Activated naive CD8-positive, alpha-beta T cell treated with anti-CD3 and anti-CD28 coated beads, Interleukin-2, amount 10 ng/mL, durations not matched to agents 7 days and 5 days (primary cell): ENCODE data around the gene RSL1D1. TPM values are rescaled to one million over a fixed set of nuclear protein-coding genes. Genes with fewer than 3 reads are reported as not detected.

Experiments
- ATAC-seq: fragments of 150-1000 bp; cut with Tn5 transposase; one replicate; pipeline ENCODE4 v1.10.0; 2021; ENCODE audit warnings: low read depth, moderate library complexity
- POLR2A ChIA-PET: fragments of 350-600 bp; sonication (Branson Sonifier 250); formaldehyde crosslinking; loops from one replicate; lab custom pipeline; 2021; ENCODE audit warnings: antibody characterized with exemption; lab: Charles Lee
- DNase-seq: peaks from one replicate; pipeline ENCODE4 v3.0.0; 2021
- H3K27ac Mint-ChIP-seq: one replicate; pipeline ENCODE4 v1.8.0; 2022; ENCODE audit warnings: mild to moderate bottlenecking, mixed read lengths
- H3K27me3 Mint-ChIP-seq: one replicate; pipeline ENCODE4 v1.8.0; 2022; ENCODE audit warnings: mild to moderate bottlenecking, moderate library complexity, mixed read lengths
- H3K36me3 Mint-ChIP-seq: one replicate; pipeline ENCODE4 v1.8.0; 2021; ENCODE audit warnings: mild to moderate bottlenecking, mixed read lengths
- H3K4me1 Mint-ChIP-seq: one replicate; pipeline ENCODE4 v1.8.0; 2021; ENCODE audit warnings: mixed read lengths
- H3K4me3 Mint-ChIP-seq: one replicate; pipeline ENCODE4 v1.8.0; 2022; ENCODE audit warnings: mild to moderate bottlenecking, moderate library complexity, mixed read lengths
- H3K9me3 Mint-ChIP-seq: one replicate; pipeline ENCODE4 v1.8.0; 2021; ENCODE audit warnings: mixed read lengths
- total RNA-seq, 2 experiments: library from RNA; stranded (reverse); gene quantifications; one replicate each; pipeline ENCODE4 v1.2.3, GENCODE V29; 2021

The RSL1D1 gene
- total RNA-seq, 2 experiments from 2014 or later = 159 to 165 TPM

DNA sequence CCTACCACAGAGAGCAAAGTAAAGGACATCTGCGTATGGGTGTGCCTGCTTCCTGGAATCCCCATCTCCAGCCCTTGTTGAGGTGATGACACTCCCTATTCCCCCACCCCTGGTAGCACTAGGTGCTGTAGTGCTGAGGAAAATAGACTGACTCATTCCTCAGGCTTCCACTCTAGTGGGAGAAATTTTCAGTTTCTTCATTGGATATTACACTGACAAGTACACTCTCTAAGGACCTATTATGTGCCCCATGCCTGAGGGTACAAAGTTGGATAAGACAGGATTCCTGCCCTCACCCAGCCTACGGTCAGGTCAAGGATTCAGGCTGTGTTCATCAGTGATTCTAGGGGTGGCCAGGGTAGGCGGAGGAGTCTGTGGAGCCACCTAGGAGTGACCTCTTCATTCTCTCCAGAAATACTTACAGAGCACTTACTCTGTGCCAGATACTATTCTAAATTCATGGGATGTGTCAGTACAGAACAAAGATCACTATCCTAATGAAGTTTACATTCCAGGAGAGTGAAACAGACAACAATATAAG, 49.8 kb downstream of the RSL1D1 start:
- Mint-ChIP-seq H3K27me3 (peaks cover 2% of the 10 kb centered on the region), H3K4me1 (peaks cover 32% of the 10 kb centered on the region), H3K27ac (no peak overlapping the region), H3K9me3 (no peaks in the 10 kb centered on the region), H3K4me3 (no peak overlapping the region), H3K36me3 (peaks cover 4% of the 10 kb centered on the region)
- no peak for DNase-seq
- no peak for ATAC-seq
- POLR2A ChIA-PET = no interaction called here

DNA sequence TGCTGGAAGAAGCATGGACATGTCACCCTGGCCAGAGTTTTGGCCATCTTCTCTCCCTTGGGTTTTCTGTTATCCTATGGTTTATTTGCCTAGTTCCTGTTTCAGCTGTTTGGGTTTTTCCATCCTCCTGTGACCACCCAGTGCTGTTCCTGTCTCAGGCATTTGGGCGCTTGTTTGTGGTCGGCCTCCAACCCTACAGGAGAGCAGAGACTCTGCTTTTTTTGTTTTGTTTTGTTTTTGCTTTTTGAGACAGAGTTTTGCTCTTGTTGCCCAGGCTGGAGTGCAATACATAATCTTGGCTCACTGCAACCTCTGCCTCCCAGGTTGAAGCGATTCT, 51.0 kb downstream of the RSL1D1 start:
- Mint-ChIP-seq H3K9me3 (no peaks in the 10 kb centered on the region), H3K4me3 (peak overlapping the region; percentile 91), H3K4me1 (peaks cover 39% of the 10 kb centered on the region), H3K36me3 (peaks cover 8% of the 10 kb centered on the region), H3K27me3 (peaks cover 2% of the 10 kb centered on the region), H3K27ac (peak overlapping the region; percentile 44)
- DNase-seq (no peak), ATAC-seq (no peak)
- POLR2A ChIA-PET = interaction anchor here (0.7 kb wide), 1 partner anchor 16 kb away, joined by 4 read pairs; no protein-coding TSS in a partner anchor

- peaks cover 12% of the 10 kb centered on the region for H3K36me3 Mint-ChIP-seq
- H3K27me3 Mint-ChIP-seq = peaks cover 2% of the 10 kb centered on the region
- DNase-seq (no peak), ATAC-seq (no peak)
- H3K4me3 Mint-ChIP-seq = peak overlapping the region; percentile 91
- POLR2A ChIA-PET = interaction anchor here (0.7 to 3.4 kb wide), 2 partner anchors 15 to 57 kb away, joined by 4 to 36 read pairs; partner anchors contain the start of gene TXNDC11
- no peaks in the 10 kb centered on the region for H3K9me3 Mint-ChIP-seq
- peak overlapping the region; percentile 44 for H3K27ac Mint-ChIP-seq
- H3K4me1 Mint-ChIP-seq = peaks cover 45% of the 10 kb centered on the region
These were observed 51.6 kb downstream of the RSL1D1 start for GRCh38 chr16:11799509-11800381.

DNA sequence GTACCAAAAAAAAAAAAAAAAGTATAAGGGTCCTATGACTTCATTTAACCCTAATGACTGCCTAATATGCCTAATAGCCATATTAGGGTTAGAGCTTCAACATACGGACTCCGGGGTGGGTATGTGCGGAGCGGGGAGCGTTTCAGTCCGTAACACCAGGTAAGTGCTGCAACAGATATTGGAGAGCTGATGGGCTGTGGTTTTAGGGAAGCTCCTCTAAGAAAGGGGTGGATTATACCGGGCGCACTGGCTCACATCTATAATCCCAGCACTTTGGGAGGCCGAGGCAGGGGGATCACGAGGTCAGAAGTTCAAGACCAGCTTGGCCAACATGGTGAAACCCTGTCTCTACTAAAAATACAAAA, 52.3 kb downstream of the RSL1D1 start:
- H3K4me1 Mint-ChIP-seq = peaks cover 51% of the 10 kb centered on the region
- no peaks in the 10 kb centered on the region for H3K27me3 Mint-ChIP-seq
- peaks cover 15% of the 10 kb centered on the region for H3K36me3 Mint-ChIP-seq
- DNase-seq = no peak
- ATAC-seq = no peak
- H3K4me3 Mint-ChIP-seq = peak overlapping the region; percentile 91
- POLR2A ChIA-PET = interaction anchor here (0.5 to 3.4 kb wide), 8 partner anchors 11 to 435 kb away, joined by 3 to 36 read pairs (median 5); partner anchors contain the start of genes LITAF and TXNDC11
- H3K27ac Mint-ChIP-seq = peak overlapping the region; percentile 90
- no peaks in the 10 kb centered on the region for H3K9me3 Mint-ChIP-seq

GRCh38 chr16:11797957-11798299, 53.4 kb downstream of the RSL1D1 start:
- Mint-ChIP-seq H3K4me3 (peak overlapping the region; percentile 91), H3K27me3 (no peaks in the 10 kb centered on the region), H3K9me3 (no peaks in the 10 kb centered on the region), H3K36me3 (peaks cover 15% of the 10 kb centered on the region), H3K4me1 (peaks cover 58% of the 10 kb centered on the region), H3K27ac (peak overlapping the region; percentile 90)
- ATAC-seq (no peak), DNase-seq (no peak)
- POLR2A ChIA-PET = interaction anchor here (0.7 to 3.5 kb wide), 14 partner anchors 11 to 282 kb away, joined by 3 to 36 read pairs (median 5); partner anchors contain the start of genes GSPT1, LITAF, RSL1D1 and SNX29

DNA sequence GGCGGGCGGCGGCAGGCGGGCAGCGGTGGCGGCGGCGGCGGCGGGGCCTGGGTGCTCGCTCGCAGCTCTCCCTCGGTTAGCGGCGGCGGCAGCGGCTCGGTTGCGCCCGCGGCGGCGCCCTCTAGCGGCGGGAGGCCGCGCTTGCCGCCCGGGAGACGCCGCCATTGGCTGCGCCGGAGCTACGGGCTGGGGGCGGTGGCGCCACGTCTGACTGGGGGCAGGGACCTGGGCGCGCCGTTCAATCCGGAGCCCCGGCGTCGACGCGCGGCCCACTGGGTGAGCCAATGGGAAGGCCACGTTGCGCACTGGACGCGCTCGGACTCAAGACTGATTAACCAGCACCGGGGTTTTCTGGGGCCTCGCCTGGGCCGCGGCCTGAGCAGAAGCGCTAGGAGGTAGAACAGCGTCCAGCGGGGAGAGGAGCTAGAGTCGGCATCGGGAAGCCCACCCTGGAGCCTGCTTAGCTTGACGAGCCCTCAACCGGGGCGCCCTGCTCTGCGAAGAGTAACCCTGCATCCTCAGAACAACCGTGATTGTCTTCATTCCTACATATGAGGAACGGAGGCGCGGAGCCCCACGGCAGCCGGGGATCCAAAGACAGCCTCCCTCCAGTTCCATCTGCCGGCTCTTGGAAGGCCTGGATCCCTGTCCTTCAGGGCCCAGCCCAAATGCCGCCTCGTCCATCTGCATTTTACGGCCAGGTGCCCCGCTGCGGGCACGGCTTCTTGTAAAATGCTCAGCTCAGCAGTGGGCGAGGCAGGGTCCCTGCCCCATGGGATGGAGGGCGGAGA, 54.0 kb downstream of the RSL1D1 start, which contains the start of gene ZC3H7A:
Gene ZC3H7A (minus strand): TSS at position 93 of the 791 bp plus-strand sequence. CDS start 14,904 bp downstream, outside the sequence.
- Mint-ChIP-seq H3K9me3 (no peaks in the 10 kb centered on the region), H3K4me1 (peaks cover 63% of the 10 kb centered on the region), H3K4me3 (peak within 1 kb of the TSS; percentile 91), H3K27ac (peak within 1 kb of the TSS; percentile 90), H3K36me3 (peaks cover 18% of the 10 kb centered on the region), H3K27me3 (no peaks in the 10 kb centered on the region)
- ATAC-seq (peak; percentile 99), DNase-seq (peak; percentile 98)
- POLR2A ChIA-PET = interaction anchor here (0.8 to 3.5 kb wide), 18 partner anchors 10 to 283 kb away, joined by 3 to 36 read pairs (median 4); partner anchors contain the start of genes GSPT1, LITAF, RSL1D1 and SNX29

GRCh38 chr16:11796227-11797165, 54.8 kb downstream of the RSL1D1 start:
- Mint-ChIP-seq H3K4me1 (peaks cover 63% of the 10 kb centered on the region), H3K9me3 (no peaks in the 10 kb centered on the region), H3K36me3 (peaks cover 18% of the 10 kb centered on the region), H3K4me3 (peak overlapping the region; percentile 89), H3K27ac (peak overlapping the region; percentile 88), H3K27me3 (no peaks in the 10 kb centered on the region)
- peak; percentile 0 for ATAC-seq
- POLR2A ChIA-PET = interaction anchor here (0.8 to 3.5 kb wide), 15 partner anchors 9 to 284 kb away, joined by 3 to 36 read pairs (median 4); partner anchors contain the start of genes GSPT1, LITAF, RSL1D1 and TXNDC11
- DNase-seq = peak; percentile 54

- DNase-seq = no peak
- Mint-ChIP-seq H3K27ac (peak overlapping the region; percentile 88), H3K9me3 (no peaks in the 10 kb centered on the region), H3K4me3 (peak overlapping the region; percentile 89), H3K27me3 (no peaks in the 10 kb centered on the region), H3K36me3 (peaks cover 23% of the 10 kb centered on the region), H3K4me1 (peaks cover 68% of the 10 kb centered on the region)
- no peak for ATAC-seq
- POLR2A ChIA-PET = interaction anchor here (1.2 to 3.5 kb wide), 4 partner anchors 9 to 54 kb away, joined by 3 to 36 read pairs (median 12); partner anchors contain the start of gene TXNDC11
These were observed 55.5 kb downstream of the RSL1D1 start for GRCh38 chr16:11795887-11796226.

- Mint-ChIP-seq H3K9me3 (no peaks in the 10 kb centered on the region), H3K4me3 (peak overlapping the region; percentile 89), H3K27ac (peak overlapping the region; percentile 88), H3K36me3 (peaks cover 24% of the 10 kb centered on the region), H3K27me3 (no peaks in the 10 kb centered on the region), H3K4me1 (peaks cover 66% of the 10 kb centered on the region)
- POLR2A ChIA-PET = interaction anchor here (1.2 to 3.5 kb wide), 3 partner anchors 8 to 53 kb away, joined by 3 to 21 read pairs (median 4); partner anchors contain the start of gene TXNDC11
- no peak for DNase-seq
- ATAC-seq = no peak
These were observed 56.1 kb downstream of the RSL1D1 start for GRCh38 chr16:11794996-11795886.

GRCh38 chr16:11794447-11794846, 56.9 kb downstream of the RSL1D1 start:
- Mint-ChIP-seq H3K4me1 (peaks cover 59% of the 10 kb centered on the region), H3K9me3 (no peaks in the 10 kb centered on the region), H3K27me3 (no peaks in the 10 kb centered on the region), H3K36me3 (peaks cover 23% of the 10 kb centered on the region), H3K4me3 (peak overlapping the region; percentile 89), H3K27ac (peak overlapping the region; percentile 60)
- POLR2A ChIA-PET = interaction anchor here (1.3 kb wide), 1 partner anchor 52 kb away, joined by 4 read pairs; the partner anchor contains the start of gene TXNDC11
- DNase-seq (no peak), ATAC-seq (no peak)

DNA sequence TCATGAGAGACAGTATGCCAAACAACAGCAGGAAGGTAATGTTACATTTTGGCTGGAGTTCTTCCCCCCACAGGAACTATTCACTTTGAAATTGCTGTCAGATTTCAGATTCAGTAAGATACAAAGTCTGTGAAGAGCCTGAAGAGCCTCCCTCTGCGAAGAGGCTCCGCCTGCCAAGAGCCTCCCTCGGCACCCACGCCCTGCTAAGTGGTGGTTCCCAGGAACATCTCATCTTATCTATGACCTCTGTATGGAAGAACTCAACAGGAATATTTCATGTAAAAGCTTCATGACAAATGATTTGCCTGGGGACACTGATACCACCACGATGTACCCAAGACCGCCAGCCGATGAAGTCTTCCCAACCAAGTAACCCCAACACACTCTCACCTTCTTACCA, 57.5 kb downstream of the RSL1D1 start:
- POLR2A ChIA-PET = interaction anchor here (2.0 kb wide), 1 partner anchor 10 kb away, joined by 4 read pairs; no protein-coding TSS in a partner anchor
- Mint-ChIP-seq H3K9me3 (no peaks in the 10 kb centered on the region), H3K27ac (peak overlapping the region; percentile 31), H3K4me1 (peaks cover 54% of the 10 kb centered on the region), H3K36me3 (peaks cover 23% of the 10 kb centered on the region), H3K4me3 (peak overlapping the region; percentile 47), H3K27me3 (no peaks in the 10 kb centered on the region)
- no peak for DNase-seq
- no peak for ATAC-seq
